HL-60 (cell line): ENCODE data around the gene RBM6.

ENCODE experiments used
- DNase-seq, 2 experiments: peaks; one replicate each; pipeline ENCODE4 v3.0.0-alpha.2; 2010 to 2020; ENCODE audit warnings: low read depth in 1 of 2, low spot score in 1 of 2
- H3K27ac ChIP-seq: fragments of 250-450 bp; sonication (Bioruptor Pico); replicated peaks from 2 replicates; pipeline ENCODE4 v1.5.1; 2020; ENCODE audit warnings: mild to moderate bottlenecking, moderate library complexity
- H3K27me3 ChIP-seq: fragments of 250-450 bp; sonication (Bioruptor Pico); 2 replicates; pipeline ENCODE4 v1.5.1; 2021; ENCODE audit warnings: mild to moderate bottlenecking, moderate library complexity; ENCODE audit not compliant: insufficient read depth, poor library complexity, severe bottlenecking
- H3K4me3 ChIP-seq: replicated peaks from 2 replicates; pipeline ENCODE4 v1.5.1; 2011; ENCODE audit warnings: mild to moderate bottlenecking, control low read depth, low read length; ENCODE audit not compliant: insufficient read depth
- CTCF ChIP-seq: IDR thresholded peaks from one replicate; pipeline ENCODE4 v1.5.1; 2011; ENCODE audit warnings: low read length, control low read depth, inconsistent platforms; ENCODE audit not compliant: insufficient read depth
- GABPA ChIP-seq: IDR thresholded peaks from 2 replicates; pipeline ENCODE4 v1.6.1; 2012; ENCODE audit warnings: low read depth
- POLR2AphosphoS5 ChIP-seq: IDR thresholded peaks from 2 replicates; pipeline ENCODE4 v1.6.1; 2012; ENCODE audit warnings: low read depth
- SPI1 ChIP-seq: IDR thresholded peaks from 2 replicates; pipeline ENCODE4 v1.6.1; 2012; ENCODE audit warnings: low read depth, mild to moderate bottlenecking, borderline replicate concordance
- TF ChIP-seq, protein P1 (sequence below): IDR thresholded peaks from 2 replicates; pipeline ENCODE4 v1.6.1; 2012; ENCODE audit warnings: low read depth; ENCODE audit not compliant: insufficient replicate concordance

The RBM6 gene

DNA sequence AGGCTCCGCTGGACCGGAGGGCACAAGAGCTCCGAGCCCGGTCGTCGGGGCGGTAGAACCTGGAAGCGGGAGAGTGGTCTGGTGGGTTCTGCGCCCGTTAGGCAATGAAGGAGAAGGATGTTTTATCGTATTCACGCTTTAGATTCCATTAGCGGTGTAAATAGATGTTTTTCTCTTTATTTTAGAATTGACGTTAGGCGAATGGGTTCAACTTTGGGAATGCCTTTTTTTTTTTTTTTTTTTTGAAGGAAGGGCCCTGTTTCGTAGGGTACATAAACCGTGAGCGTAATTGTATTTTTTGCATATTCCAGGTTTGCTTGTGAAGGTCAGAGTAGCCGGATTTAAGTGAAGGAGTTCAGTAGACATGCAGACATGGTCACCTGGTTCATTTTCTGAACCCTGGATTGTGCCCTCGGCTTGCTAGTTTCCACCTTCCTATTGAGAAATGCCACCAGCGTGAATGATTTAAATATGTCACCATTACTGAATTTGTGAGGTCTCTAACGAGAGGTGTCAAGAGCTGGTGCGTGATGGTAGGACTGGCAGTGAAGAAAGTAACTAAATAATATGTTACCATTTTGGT lies 808 bp downstream of the RBM6 start:
- H3K4me3 ChIP-seq = peak overlapping the region; percentile 86
- no peaks in the 10 kb centered on the region for H3K27me3 ChIP-seq
- peak overlapping the region; percentile 93 for H3K27ac ChIP-seq
- peak; percentile 14 to 22 for DNase-seq
- TF ChIP-seq POLR2AphosphoS5 (no peak), GABPA (no peak), SPI1 (no peak), CTCF (no peak)
- TF ChIP-seq, protein P1, sequence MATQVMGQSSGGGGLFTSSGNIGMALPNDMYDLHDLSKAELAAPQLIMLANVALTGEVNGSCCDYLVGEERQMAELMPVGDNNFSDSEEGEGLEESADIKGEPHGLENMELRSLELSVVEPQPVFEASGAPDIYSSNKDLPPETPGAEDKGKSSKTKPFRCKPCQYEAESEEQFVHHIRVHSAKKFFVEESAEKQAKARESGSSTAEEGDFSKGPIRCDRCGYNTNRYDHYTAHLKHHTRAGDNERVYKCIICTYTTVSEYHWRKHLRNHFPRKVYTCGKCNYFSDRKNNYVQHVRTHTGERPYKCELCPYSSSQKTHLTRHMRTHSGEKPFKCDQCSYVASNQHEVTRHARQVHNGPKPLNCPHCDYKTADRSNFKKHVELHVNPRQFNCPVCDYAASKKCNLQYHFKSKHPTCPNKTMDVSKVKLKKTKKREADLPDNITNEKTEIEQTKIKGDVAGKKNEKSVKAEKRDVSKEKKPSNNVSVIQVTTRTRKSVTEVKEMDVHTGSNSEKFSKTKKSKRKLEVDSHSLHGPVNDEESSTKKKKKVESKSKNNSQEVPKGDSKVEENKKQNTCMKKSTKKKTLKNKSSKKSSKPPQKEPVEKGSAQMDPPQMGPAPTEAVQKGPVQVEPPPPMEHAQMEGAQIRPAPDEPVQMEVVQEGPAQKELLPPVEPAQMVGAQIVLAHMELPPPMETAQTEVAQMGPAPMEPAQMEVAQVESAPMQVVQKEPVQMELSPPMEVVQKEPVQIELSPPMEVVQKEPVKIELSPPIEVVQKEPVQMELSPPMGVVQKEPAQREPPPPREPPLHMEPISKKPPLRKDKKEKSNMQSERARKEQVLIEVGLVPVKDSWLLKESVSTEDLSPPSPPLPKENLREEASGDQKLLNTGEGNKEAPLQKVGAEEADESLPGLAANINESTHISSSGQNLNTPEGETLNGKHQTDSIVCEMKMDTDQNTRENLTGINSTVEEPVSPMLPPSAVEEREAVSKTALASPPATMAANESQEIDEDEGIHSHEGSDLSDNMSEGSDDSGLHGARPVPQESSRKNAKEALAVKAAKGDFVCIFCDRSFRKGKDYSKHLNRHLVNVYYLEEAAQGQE = no peak

GRCh38 chr3:49942651-49943050 lies 2.7 kb downstream of the RBM6 start:
- Histone ChIP-seq H3K4me3 (no peak overlapping the region), H3K27ac (no peak overlapping the region), H3K27me3 (no peaks in the 10 kb centered on the region)
- no peak for DNase-seq
- no peak for TF ChIP-seq GABPA
- no peak for TF ChIP-seq CTCF
- TF ChIP-seq, protein P1 = no peak
- no peak for TF ChIP-seq POLR2AphosphoS5
- TF ChIP-seq SPI1 = no peak

DNA sequence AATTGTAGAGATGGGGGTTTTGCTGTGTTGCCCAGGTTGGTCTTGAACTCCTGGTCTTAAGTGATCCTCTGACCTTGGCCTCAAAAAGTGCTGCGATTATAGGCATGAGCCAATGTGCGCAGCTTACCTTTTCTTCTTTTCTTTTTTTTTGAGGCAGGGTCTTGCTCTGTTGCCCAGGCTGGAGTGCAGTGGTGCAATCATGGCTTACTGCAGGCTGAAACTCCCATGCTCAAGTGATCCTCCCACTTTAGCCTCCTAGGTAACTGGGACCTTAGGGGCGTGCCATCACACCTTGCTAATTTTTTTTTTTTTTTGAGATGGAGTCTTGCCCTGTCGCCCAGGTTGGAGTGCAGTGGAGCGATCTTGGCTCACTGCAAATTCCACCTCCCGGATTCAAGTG lies 13.0 kb downstream of the RBM6 start:
- H3K27ac ChIP-seq = no peak overlapping the region
- H3K4me3 ChIP-seq = no peak overlapping the region
- no peak for DNase-seq
- TF ChIP-seq POLR2AphosphoS5 (no peak), SPI1 (no peak), CTCF (no peak), GABPA (no peak)
- TF ChIP-seq, protein P1 = no peak
- no peaks in the 10 kb centered on the region for H3K27me3 ChIP-seq
